H7 (cell line): ENCODE data around the gene NT5DC1. TPM values are rescaled to one million over a fixed set of nuclear protein-coding genes. Genes with fewer than 3 reads are reported as not detected.

Experiments used
- DNase-seq: peaks from one replicate; pipeline ENCODE4 v3.0.0; 2012
- H3K27me3 ChIP-seq: 2 replicates; pipeline ENCODE4 v1.6.0; 2011; ENCODE audit warnings: mild to moderate bottlenecking, low read length; ENCODE audit not compliant: control insufficient read depth, insufficient read depth
- H3K36me3 ChIP-seq: replicated peaks from 2 replicates; pipeline ENCODE4 v1.5.1; 2011; ENCODE audit warnings: low read length; ENCODE audit not compliant: control insufficient read depth, insufficient read depth
- H3K4me3 ChIP-seq: 2 replicates; pipeline ENCODE4 v1.5.1; 2011; ENCODE audit warnings: low read depth, mild to moderate bottlenecking, control low read depth, low read length, moderate library complexity; ENCODE audit not compliant: insufficient read depth
- total RNA-seq: library from RNA; depleted of rRNA; stranded (reverse); fragments of >200 nt; shearing (Covaris generic); gene quantifications from 2 replicates; pipeline ENCODE4 v1.2.3, GENCODE V29; 2014

NT5DC1 gene
- total RNA-seq, 1 experiment from 2014 or later, result 13.0 TPM

DNA sequence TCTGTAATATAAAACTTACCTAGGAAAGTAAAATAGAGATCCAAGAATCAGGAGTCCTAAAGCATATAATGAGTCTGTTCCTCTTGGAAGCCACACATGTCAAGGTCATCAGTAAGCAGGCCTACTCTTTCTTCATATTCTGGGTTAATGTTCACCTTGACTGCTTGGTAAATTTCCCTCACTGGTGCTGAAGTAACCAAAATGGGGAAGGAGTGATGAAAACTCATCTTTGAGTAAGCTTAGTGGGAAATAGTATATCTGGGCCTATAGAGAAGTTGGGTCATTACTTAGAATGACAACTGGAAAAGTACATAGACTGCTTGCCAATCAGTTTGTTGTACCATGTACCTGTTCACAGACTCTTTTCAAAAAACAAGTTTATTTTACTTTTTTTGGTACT is 146.6 kb downstream of the NT5DC1 start:
- Histone ChIP-seq H3K27me3 (no peaks in the 10 kb centered on the region), H3K36me3 (no peaks in the 10 kb centered on the region; the same call in 1 of the 2 replicates), H3K4me3 (no peak overlapping the region)
- no peak for DNase-seq

GRCh38 chr6:116248577-116248976 is 147.9 kb downstream of the NT5DC1 start:
- no peaks in the 10 kb centered on the region for H3K27me3 ChIP-seq
- no peak overlapping the region for H3K4me3 ChIP-seq
- no peak for DNase-seq
- no peaks in the 10 kb centered on the region; the same call in 1 of the 2 replicates for H3K36me3 ChIP-seq

- DNase-seq, result no peak
- Histone ChIP-seq H3K36me3 (no peaks in the 10 kb centered on the region), H3K27me3 (no peaks in the 10 kb centered on the region), H3K4me3 (no peak overlapping the region; the same call in 1 of the 2 replicates)
Observed at GRCh38 chr6:116251568-116252384, 151.1 kb downstream of the NT5DC1 start.

- Histone ChIP-seq H3K36me3 (no peaks in the 10 kb centered on the region), H3K27me3 (no peaks in the 10 kb centered on the region), H3K4me3 (peak overlapping the region; percentile 91)
- no peak for DNase-seq
Observed at GRCh38 chr6:116253188-116253504, 152.5 kb downstream of the NT5DC1 start.

DNA sequence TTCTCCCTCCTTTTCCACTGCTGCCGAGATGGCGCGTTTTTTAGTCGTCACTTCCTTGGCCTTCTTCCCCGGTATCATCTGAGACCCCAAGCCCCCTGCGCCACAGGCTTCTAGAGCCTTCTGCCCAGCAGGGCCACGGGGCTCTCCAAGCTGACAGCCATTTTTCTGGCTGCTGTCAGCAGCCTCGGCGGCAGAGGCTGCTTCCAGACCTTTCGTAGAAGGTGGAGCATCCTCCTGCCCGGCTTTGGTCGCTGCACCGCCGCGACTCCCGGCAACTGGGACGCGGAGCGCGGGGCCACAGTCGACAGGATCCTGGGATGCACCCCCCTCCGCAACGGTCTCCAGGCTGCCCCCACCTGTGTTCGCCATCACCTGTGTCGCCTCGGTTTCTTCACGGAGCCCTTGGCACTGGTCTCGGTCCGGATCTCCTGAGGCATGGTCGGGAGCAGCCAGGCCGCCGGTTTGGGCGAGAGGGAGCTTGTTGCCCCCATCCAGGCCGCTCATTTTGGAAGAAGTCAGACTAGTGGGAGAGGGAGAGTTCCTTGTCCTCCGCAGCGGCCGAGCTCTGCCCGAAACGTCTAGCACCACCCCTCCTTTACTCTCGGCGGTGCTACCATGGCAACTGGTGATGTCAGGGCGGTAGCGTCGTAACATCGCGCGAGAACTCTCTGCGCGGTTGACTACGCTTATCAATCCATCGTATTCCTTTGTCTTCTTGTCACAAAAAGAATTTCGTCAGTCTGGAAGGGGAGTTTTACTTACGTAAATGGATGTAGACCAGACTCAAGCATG is 153.0 kb downstream of the NT5DC1 start, which contains the start of gene TSPYL4:
TSPYL4 (minus strand) TSS at position 571 of the 792 bp plus-strand sequence; CDS start at position 504, 67 bp downstream.
- DNase-seq, result peak; percentile 88
- H3K36me3 ChIP-seq, result no peaks in the 10 kb centered on the region
- no peaks in the 10 kb centered on the region for H3K27me3 ChIP-seq
- H3K4me3 ChIP-seq, result peak within 1 kb of the TSS; percentile 91

DNA sequence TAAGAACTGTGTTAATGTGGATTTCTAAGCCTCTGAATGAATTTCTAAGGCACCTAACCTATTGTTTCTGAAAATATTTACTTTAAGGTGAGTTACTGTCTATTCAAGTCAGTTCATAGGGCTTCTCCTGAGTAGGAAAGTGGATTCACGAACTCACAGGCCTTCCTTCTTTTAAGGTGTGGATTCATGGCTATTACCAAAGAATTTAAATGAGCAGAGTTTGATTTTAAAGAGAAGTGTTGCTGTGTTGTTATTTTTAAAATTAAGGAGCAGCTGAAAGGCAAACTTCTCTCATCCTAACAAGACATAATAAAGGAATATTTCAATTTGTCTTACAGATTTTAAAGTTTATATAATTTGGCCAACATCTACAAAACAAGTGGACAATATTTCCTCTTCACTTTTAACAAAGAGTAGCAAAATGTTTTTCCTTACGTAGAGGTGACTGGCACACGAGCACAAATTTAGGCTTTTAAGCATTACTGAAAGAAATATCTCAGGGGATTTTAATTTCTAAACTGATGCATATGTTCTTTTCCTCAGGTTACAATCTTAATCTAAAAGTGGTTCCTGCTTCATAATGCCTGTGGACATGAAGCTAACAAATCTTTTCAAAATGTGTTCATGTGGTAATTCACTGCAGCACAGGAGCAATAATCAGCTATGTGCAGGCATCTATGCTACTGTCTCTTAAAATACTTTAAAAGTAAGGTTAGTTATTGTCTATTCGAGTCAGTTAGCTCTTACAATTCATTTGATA is 153.8 kb downstream of the NT5DC1 start:
- Histone ChIP-seq H3K4me3 (peak overlapping the region; percentile 91), H3K36me3 (no peaks in the 10 kb centered on the region), H3K27me3 (no peaks in the 10 kb centered on the region)
- no peak for DNase-seq

GRCh38 chr6:116255246-116255800 is 154.7 kb downstream of the NT5DC1 start:
- no peaks in the 10 kb centered on the region for H3K36me3 ChIP-seq
- H3K27me3 ChIP-seq, result no peaks in the 10 kb centered on the region
- no peak overlapping the region for H3K4me3 ChIP-seq
- no peak for DNase-seq

- DNase-seq, result no peak
- H3K27me3 ChIP-seq, result no peaks in the 10 kb centered on the region; the same call in 1 of the 2 replicates
Observed at GRCh38 chr6:116256694-116257093, 156.0 kb downstream of the NT5DC1 start.

DNA sequence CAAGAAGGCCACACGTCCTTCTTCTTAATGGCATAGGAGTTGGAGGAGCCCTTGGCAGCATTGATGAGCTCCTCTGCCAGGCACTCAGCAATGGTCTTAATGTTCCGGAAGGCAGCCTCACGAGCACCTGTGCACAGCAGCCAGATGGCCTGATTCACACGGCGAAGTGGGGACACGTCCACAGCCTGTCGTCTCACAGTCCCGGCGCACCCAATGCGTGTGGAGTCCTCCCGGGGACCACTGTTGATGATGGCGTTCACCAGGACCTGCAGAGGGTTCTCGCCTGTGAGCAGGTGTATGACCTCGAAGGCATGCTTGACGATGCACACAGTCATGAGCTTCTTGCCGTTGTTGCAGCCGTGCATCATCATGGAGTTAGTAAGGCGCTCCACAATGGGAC is 157.9 kb downstream of the NT5DC1 start:
- H3K4me3 ChIP-seq, result no peak overlapping the region
- H3K36me3 ChIP-seq, result no peaks in the 10 kb centered on the region
- DNase-seq, result no peak
- no peaks in the 10 kb centered on the region; the same call in 1 of the 2 replicates for H3K27me3 ChIP-seq

More at GRCh38 chr6:116256694-116257093, 156.0 kb downstream of the NT5DC1 start:
- no peak overlapping the region for H3K4me3 ChIP-seq
- no peaks in the 10 kb centered on the region for H3K36me3 ChIP-seq

DNA sequence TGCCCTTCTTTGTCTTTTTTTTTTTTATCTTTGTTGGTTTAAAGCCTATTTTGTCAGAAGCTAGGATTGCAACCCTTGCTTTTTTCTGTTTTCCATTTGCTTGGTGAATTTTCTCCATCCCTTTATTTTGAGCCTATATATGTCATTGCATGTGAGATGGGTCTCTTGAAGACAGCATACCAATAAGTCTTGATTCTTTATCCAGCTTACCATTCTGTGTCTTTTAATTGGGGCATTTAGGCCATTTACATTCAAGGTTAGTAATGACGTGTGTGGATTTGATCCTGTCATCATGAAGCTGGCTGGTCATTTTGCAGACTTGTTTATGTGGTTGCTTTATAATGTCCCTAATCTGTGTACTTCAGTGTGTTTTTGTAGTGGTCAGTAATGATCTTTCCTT is 162.7 kb downstream of the NT5DC1 start:
- H3K4me3 ChIP-seq, result no peak overlapping the region
- DNase-seq, result no peak
- H3K27me3 ChIP-seq, result no peaks in the 10 kb centered on the region; the same call in 1 of the 2 replicates
- no peaks in the 10 kb centered on the region; the same call in 1 of the 2 replicates for H3K36me3 ChIP-seq

DNA sequence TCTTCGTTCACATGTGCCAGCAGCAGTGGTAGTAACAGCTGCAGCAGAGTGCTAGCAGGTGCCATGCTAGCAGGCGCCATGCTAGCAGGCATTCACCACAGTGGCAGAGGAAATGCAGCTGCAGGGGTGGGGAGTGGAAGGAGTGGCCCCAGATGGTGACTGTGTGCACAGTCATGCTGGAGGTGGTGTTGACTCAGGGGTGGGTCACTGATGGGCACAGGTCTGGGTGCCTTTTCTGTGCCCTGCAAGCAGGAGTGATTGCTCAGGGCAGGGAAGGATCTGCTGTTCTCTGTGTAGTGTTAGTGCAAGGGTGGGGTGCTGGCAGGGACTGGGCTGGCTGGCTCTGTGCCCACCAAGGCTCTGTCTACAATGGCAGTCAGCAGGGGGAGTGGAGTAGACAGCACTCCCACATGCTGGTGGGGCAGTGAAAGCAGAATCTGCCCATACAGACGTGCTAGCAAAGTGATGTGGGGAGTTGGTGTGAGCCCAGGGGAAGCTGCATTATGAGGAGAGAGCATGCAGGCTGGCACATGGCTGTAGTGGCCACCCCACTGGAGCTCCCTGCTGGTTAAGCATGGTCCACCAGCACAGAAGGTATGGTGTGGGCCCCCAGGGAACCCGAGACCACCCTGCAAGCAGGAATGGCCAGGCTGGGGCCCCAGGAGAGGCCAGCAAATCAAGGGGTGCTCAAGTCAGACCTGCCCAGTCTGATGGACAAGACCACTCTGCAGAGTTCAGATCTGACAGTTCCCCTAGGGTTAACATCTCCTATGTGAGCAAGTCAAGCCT is 164.6 kb downstream of the NT5DC1 start:
- H3K27me3 ChIP-seq, result no peaks in the 10 kb centered on the region; the same call in 1 of the 2 replicates
- no peak for DNase-seq
- no peak overlapping the region for H3K4me3 ChIP-seq
- no peaks in the 10 kb centered on the region; the same call in 1 of the 2 replicates for H3K36me3 ChIP-seq

- no peaks in the 10 kb centered on the region; the same call in 1 of the 2 replicates for H3K36me3 ChIP-seq
- no peak for DNase-seq
- no peaks in the 10 kb centered on the region for H3K27me3 ChIP-seq
- H3K4me3 ChIP-seq, result no peak overlapping the region
Observed at GRCh38 chr6:116266803-116267202, 166.2 kb downstream of the NT5DC1 start.

- Histone ChIP-seq H3K4me3 (no peak overlapping the region), H3K27me3 (no peaks in the 10 kb centered on the region), H3K36me3 (no peaks in the 10 kb centered on the region; the same call in 1 of the 2 replicates)
- no peak for DNase-seq
Observed at GRCh38 chr6:116267836-116268588, 167.4 kb downstream of the NT5DC1 start.
